ENCODE measurements around the gene SH2D3A. TPM values are rescaled to one million over a fixed set of nuclear protein-coding genes. Genes with fewer than 3 reads are reported as not detected.

The SH2D3A gene
- total RNA-seq, 2 donors from 2014 or later = 46.7 to 52.1 TPM

Small RNA genes within 50 kb of the gene (microRNA-seq; reads per million reads assigned to microRNA genes)
- 0.53 to 1.4 reads per million in 2 donors for gene MIR6791

Other genes with a start within 250 kb of the SH2D3A start
- 1 to 10 TPM; 1.6 to 2.7 TPM for gene TNFSF9, start 236.4 kb downstream of the SH2D3A start, total RNA-seq
- gene CD70, start 176.3 kb downstream of the SH2D3A start, total RNA-seq = under 1 TPM in 1 of 2 donors, not detected in 1; 0.64 TPM
- gene TNFSF14, start 97.3 kb downstream of the SH2D3A start, total RNA-seq = under 1 TPM; 0.34 to 0.73 TPM
- gene C3, start 46.8 kb downstream of the SH2D3A start, total RNA-seq = 100 to 1,000 TPM in 1 of 2 donors, 10 to 100 TPM in 1; 49.0 to 162 TPM
- gene GPR108, start 29.9 kb downstream of the SH2D3A start, total RNA-seq = 100 to 1,000 TPM; 124 to 128 TPM
- 10 to 100 TPM; 73.6 to 73.9 TPM for gene TRIP10, start 27.8 kb downstream of the SH2D3A start, total RNA-seq
- 1 to 10 TPM; 8.2 to 8.5 TPM for gene VAV1, start 5.3 kb upstream of the SH2D3A start, total RNA-seq
- gene ADGRE1, start 120.1 kb upstream of the SH2D3A start, total RNA-seq = under 1 TPM; 0.24 to 0.92 TPM